GM21423 (cell line): ENCODE results near the gene DCK.
"Not testable (repeated sequence)": the region's sequence is repeated elsewhere in the genome, so short reads cannot be mapped to it uniquely, and the experiment has no call there.

ENCODE experiments used
- ATAC-seq: cut with Tn5 transposase; IDR thresholded peaks from one replicate; pipeline ENCODE4 v1.9.1; 2021; ENCODE audit warnings: mild to moderate bottlenecking, moderate library complexity; ENCODE audit not compliant: unreplicated experiment

DCK gene

DNA sequence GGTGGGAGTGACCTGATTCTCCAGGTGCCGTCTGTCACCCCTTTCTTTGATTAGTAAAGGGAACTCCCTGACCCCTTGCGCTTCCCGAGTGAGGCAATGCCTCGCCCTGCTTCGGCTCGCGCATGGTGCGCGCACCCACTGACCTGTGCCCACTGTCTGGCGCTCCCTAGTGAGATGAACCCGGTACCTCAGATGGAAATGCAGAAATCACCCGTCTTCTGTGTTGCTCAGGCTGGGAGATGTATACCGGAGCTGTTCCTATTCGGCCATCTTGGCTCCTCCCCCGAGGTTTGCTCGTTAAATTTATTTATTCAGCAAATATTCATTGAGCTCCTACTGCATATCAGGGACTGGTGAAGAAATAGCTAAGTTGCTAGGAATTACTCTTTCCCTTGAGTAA lies 66.1 kb downstream of the DCK start:
- ATAC-seq: not testable (repeated sequence)

DNA sequence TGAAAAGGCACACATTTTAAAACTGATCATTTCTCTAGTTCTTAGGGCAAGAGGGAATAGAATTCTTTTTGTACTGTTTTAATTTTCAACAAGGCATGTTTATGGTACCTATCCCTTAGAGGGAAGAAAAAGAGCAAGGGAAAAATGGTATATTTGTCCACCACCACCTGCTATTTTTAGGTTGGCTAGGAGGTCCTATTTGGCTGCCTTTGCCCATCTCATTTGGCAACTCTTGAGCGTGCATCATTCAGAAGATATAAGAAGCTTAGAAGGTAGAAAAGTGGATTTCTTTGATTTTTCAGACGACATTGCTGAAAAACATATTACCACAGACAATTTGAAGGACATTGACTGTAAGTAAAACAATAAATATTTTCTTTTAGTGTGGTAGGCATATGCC lies 69.0 kb downstream of the DCK start:
- ATAC-seq: no peak

DNA sequence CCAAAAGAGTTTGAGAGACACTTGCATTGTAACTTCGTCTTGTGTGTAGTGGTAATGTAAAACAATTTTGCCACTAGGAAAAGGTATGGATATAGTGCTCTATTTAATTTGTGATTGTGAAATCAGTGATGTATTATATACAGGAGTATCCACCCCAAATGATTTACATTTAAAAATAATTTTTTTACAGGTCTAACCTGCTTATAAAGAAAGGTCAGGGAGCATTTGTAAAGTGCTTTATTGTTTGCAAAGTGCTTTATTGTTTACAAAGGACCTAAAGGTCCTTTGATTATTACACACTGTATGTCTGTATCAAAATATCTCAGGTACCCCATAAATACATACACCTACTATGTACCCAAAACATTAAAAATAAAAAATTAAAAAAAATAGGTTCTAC lies 70.3 kb downstream of the DCK start:
- ATAC-seq: no peak

DNA sequence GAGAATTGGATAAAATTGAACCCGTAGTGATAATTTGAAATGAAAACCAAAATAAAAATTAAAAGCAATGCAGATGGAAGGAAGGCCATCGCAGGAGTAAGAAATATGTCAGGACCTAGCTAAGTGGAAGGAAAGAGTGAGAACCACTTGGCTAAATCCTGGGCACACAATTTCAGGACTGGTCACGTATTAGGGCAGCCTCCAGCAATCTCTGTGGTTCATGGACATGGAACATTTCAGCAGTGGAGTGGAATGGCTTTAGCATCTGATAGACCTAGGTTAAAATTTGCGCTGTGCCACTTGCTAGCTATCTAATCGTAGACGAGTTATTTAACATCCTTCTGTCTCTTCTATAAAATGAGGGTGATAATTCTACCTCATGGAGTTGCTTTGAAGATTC lies 71.1 kb downstream of the DCK start:
- ATAC-seq: no peak

DNA sequence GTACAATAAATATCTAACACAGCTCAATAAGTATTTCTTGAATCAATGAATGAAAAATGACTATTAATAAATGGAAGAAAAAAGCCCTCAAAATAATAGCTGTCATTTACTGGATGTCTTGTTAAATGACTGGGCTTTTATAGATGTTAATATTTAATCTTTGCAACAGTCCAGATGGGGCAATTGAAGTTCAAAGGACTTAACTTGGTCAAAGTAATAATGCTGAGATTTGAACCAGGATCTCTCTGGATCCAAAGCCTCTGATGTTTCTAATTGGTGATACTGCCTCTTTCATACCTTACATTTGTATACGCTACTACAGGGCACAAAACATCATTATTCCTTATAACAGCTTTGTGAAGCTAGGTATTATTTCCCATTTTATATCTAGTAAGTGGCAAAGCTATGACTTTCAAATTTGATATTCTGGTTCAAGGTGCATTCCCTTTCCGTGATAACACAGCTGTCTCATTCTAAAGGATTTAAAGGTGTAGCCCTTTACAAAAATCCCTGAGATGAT lies 72.6 kb downstream of the DCK start:
- no peak for ATAC-seq

DNA sequence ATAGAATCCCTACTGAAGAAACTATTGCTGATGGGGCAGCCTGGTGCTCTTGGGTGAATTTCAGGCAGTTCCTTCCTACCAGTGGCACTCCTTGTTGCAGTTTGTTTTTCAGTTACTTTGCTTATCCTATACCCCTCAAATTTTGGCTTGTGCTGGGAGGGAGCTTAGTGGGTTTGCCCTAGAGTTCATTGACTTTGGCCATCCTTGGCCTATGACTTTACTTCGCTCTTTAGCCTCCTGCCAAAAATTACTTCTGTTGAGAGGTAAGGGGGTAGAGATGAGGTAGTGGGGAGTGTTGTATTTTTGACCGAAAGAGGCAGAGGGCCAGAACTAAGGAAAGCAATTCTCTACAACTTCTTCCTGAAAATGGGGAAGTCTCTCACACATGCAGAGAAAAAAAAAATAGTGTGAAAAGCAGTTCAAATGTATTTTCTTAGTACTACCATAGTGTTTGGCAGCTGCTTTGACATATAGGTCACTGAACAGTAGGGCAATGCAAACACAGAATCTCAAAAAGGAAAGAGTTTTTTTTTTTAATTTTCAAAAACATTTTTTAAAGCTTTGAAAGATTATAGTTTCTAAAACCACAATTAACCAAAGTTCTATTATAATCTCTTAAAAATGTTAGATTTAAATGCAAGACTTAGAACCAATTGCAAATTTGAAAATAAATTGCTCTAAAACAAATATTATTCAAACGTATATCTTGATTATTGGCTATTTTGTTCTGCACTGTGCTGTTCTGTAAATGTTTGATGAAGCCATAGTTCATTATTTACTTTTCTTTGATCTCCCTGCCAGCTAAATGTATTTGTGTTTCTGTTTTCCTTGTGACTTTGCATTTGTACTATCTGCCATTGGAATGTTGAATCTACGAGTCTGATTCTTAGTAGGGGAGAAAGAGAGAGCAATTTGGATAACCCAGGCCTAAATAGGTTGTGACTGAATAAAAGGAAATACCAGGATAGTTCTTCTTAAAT lies 73.6 kb downstream of the DCK start:
- no peak for ATAC-seq

DNA sequence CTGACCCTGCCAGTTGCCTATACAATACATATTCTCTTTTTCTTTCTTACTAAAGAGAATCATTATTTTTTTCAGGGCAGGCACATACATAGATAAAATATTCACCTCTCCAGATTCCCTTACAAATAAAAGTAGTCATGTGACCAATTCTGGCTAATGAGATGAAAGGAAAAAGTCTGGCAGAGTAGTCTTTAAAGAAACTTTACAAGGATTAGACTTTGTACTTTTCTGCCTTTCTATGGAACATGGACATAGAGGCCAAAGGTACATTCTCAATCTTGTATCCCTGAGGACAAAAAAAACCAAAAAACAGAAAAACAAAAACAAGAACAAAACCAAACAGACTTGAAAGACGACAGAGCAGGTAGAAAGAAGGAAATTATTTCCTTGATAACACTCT lies 75.6 kb downstream of the DCK start:
- no peak for ATAC-seq

DNA sequence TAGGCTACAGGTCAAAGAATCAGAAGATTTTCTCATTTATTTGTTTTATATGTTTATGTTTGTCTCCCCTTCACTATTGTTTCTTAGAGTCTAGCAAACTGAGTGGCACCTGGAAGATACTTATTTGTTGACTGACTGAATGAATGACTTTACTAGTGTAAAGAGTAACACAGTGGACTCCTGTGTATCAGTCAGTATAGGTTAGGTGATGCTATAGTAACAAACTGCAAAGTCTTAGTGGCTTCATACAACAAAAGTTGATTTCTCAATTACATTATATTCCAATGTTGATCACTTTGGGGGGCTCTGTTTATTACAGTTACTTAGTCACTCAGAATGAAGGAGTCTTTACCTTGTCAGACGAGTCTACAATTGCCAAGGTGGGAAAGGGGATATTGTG lies 76.6 kb downstream of the DCK start:
- no peak for ATAC-seq

DNA sequence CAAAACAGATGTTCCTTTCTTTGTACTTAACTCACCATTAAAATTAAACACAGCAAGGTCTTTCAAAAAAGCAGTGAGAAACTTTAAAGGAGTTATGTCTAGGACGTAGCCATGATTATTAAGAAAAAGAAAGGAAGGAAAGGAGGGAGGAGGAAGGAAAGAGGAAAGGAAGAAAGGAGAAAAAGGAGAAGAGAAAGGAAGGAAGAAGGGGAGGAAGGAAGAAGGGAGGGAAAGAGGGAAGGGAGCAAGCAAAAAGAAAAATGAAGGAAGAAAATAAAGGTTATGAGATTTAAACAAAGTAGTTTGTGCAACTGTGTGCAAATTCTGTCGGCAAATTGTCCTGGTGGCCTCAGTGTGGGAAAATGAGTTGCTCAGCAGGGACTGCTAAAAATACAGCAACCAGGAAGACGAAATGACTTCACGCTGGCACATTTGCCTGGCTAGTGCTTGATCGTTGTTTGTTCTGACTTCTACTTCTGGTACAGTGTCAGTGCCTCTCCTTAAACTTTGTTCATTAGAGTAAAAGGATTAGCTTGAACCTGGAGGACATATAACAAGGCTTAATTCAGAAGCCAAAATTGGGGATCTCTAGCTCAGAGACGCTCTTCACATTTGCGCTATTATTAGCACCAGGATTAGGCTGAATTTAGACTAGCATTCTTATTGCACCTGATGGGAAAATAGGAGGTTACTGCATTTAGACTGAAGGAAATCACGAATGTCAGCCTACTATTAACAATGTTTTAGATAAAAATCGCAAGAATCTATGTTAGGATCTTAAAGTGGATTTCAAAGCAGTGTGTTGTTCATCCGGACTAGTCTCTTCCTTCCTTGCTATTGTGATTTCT lies 81.2 kb downstream of the DCK start:
- no peak for ATAC-seq
